ENCODE results near the gene ROR1.

Gene ROR1

DNA sequence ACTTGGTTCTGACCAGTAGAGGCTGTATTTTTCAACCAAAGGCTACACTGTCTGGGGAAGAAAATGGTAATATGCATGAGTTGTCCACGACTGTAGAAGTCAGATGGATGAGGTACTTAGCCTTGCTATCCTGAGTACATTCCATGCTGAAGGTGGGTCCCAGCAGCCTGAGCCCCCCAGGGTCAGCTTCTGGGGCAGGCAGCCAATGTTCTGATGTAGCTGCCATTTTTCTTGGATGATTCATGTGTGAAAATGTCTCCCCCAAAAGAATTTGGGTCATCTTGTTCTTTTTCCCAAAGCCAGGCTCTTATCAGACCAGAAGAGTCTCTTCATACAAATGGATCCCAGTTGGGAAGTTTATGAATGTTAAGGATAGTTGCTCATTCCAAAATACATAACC lies 257.4 kb downstream of the ROR1 start:
- no peak for DNase-seq (ENCODE audit: low read depth)

DNA sequence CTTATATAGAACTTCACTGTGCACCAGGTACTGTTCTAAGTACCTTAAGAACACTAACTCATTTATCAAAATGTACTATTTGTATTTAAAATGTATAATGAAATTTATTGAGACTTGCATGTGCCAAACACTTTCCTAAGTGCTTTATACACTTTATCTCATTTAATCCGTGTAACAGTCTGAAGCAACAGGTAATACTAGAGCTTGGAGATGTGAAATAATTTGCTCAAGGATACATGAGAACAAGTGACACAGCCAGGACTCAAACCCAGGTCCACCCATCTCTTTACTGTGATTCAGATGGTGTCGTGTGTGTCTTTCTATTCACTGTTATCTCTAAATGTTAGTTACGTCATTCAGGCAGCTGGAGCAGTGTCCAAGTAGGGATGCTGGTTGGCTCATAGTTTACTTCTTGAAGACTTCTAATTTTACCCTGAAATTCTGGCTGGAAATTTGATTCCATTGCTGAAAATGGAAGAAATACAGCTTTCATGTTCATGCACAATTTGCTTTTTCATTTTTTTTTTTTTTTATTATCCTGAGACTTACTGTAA lies 259.9 kb downstream of the ROR1 start:
- DNase-seq (ENCODE audit: low read depth): no peak

DNA sequence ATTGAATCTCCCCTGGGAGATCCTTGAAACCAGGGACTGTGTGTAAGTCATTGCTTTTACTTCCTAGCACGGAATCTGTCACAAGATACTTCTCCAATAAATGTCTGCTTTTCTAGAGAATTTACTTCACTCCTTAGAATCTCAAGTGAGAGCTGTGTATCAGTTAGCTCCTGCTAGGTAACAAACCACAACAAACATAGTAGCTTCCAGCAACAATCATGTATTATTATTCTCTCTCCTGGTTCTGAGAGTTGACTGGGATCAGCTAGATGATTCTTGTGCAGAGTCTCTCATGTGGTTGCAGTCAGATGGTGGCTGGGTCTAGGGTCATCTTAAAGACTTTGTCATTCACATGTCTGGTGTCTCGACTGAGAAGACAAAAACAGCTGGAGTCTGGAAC lies 262.7 kb downstream of the ROR1 start:
- DNase-seq (ENCODE audit: low read depth): no peak

DNA sequence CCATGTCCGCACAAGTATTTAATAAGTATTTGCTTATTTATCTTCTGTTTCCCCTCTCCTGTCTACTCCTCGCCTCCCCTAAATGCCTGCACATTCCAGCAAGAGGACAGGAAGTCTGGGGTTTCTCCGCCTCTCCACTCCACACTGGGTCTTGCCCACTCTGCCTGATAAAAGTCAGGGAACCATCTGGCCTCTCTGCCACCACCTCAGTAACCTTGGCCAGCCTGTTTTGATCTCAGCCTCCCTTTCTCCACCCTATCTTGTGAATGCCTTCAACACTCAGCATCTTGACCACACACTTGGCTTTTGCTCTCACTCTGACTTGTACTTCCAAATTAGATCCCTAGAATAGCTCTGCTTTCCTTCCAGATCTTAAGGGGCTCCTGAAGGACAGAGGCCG lies 264.3 kb downstream of the ROR1 start:
- DNase-seq (ENCODE audit: low read depth): no peak

DNA sequence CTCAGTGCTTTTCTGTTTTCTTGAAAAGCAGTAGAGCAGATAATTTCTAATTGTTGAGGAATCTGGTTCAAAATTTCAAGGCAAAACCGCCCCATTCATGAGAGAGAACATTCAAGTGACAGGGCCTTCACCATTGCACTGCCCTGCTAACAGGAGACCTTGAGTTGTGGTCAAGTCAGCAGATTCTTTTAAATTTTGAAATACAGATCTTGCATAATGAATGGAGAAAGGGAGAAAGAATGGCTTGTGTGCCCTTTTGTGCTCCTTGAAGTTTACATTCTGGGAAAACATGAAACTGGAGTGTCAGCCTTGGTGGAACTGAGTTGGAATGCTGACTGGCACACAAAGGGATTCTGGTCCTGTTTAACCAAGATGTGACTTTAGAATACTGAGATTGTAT lies 265.1 kb downstream of the ROR1 start:
- DNase-seq (ENCODE audit: low read depth): no peak

DNA sequence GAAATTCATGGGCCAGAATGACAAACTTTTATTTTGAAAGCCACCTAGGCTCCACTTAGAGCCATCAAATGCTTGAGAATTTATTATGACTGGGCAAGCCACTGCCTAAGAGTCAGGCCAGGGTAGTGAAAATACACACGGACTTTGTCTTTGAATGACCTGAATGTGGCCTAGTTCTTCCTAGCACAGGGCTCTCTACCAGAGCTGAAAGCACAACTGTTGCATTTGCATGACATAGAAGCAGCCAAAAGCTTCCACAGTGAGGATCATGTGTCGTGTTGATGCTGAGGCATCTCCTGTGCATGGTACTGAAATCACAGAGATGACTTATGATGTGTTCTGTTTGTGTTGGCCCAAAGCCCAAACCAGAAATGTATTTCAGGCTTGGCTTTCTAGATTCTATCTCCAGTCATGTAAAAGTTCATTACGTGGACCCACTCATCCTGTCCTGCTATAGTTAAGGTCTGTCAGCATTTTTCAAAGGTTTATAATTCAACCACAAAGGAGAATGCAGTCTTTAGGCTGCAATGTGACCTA lies 265.6 kb downstream of the ROR1 start:
- DNase-seq (ENCODE audit: low read depth): peak; percentile 97

DNA sequence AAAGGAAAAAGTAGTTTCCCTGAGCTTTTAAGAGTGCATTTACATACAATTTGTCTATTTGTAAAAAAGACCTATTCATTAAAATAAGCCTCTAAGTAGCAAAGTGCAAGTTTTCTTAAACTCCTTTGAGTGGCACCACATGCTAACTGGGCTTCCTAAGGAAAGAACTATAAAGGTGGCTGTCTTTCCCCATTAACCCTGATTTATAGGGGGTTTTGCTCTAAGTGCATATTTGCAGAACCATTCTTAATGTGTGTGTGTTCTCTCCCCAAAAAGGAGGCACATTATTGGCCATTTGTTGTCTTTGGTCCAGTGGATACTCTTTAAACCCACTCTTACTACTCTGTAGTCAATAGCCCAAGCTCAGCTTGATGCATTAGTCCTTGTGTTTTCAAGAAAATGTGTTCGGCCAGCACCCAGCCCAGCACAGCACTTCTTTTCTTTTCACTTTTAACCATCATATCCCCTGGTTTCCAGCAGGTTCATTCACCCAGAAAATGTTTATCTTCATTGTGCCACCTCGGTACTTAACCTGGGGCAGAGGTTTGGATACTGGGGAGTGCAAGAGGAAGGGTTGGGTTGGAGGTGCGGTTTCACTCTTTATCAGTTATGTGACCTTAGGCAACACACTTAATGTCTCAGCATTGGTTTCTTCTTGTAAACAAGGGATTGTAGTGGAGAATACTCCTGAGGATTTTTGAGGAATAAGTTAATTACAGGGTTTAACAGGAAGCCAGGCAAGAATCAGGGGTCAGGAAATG lies 267.7 kb downstream of the ROR1 start:
- no peak for DNase-seq (ENCODE audit: low read depth)

DNA sequence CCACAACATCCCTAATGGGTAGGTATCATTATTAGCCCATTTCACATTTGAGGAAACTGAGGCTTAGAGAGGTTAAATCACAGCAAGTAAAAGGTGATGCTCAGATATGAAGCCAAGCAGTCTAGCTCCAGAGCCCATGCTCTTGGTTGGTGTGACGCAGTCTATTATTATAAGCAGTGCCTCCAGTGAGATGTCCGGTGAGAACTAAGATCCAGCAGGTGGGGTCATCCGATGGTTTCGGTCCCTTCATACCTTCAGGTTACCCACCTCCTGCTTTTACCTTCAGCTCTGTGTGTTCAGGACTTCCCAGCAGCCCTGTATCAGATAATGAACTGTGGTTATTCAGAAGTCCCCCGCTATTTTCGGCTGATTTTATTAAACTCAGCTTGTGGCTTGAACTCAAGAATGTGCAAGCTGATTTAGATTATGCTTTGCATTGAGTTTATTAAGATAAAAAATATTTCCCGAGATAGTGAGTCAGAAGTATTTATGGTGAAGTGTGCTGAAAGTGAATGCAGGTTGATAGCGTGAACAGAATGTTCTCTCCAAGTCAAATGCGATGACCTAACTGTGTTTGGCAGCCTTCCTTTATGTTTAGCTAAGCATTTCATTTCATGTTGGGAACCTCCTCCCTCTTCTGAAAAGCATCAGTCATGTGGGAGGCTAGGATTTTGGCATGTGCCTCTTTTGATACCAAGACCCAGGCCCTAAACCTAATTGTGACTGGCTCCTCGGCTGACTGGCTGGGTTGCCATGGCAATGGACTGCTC lies 268.7 kb downstream of the ROR1 start:
- DNase-seq (ENCODE audit: low read depth): peak; percentile 92

DNA sequence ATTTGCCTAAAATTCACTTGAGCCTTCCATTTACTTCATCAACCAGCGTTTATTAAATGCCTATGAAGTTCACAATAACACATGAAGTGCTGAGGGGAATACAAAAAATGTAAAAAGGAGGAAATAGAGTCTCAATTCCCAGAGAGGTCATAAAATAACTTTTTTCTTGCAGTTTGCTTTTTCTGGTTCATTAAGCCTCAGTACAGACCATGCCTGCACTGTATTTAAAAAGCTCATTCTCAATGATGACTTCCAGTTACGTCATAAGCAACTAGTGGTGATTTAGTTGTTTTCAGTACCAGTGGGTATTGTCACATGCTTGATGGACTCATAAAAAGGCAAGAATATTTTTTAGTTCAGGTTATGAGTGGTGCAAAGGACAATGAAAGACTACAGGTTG lies 269.5 kb downstream of the ROR1 start:
- DNase-seq (ENCODE audit: low read depth): no peak

DNA sequence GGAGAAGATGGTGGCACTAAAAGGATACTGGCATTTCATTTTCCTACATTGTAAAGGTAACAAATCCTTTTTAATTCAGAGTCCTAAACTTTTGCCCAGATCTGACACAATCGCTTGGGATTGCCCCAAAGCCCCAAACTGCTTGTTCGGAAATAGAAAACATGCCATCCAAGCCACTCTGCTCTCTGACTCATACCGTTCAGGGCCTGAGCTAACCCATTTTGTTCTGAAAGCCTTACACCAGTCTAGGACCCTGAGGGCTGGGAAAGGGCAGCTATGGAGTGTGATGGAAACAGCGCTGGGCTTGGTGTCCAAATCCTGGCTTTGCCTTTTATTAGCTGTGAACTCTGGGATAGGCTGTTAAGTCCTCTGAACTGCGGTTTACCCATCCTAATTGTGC lies 270.2 kb downstream of the ROR1 start:
- peak; percentile 25 for DNase-seq (ENCODE audit: low read depth)

DNA sequence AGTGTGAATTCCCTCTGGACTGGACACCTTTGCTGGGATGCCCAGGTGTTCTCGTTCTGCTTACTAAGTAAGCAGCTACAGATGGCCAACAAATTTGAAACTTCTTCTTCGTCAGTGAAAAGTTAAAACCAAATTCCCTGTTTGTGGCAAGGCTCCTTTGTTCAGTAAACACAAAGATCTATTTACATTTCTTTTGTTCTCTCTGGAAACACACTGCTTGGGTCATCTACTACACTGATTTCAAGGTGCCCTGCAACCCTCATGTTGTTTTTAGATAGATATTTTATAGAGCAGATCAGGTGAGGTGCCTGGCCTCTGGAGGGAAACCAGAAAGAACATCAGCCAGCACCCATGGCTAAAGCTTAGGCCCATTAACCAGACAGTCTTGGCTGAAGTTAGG lies 272.4 kb downstream of the ROR1 start:
- no peak for DNase-seq (ENCODE audit: low read depth)

DNA sequence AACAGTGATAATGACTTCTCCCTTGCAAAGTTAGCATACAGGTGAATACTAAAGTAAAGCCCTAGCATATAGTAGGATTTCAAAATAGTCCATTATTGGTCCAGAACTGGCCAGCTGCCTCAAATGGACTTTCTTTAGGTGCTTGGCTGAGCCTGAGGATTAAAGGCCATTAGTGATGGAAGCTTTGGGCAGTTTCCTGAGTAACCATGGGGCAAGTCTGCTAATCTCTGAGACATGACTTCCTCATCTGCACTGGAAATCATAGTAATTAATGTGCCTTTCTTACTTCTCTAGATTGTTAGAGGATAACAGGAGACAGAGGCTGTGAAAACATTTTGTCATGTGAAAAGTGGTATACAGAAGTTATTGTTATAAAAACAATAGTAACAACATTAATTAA lies 273.1 kb downstream of the ROR1 start:
- no peak for DNase-seq (ENCODE audit: low read depth)

DNA sequence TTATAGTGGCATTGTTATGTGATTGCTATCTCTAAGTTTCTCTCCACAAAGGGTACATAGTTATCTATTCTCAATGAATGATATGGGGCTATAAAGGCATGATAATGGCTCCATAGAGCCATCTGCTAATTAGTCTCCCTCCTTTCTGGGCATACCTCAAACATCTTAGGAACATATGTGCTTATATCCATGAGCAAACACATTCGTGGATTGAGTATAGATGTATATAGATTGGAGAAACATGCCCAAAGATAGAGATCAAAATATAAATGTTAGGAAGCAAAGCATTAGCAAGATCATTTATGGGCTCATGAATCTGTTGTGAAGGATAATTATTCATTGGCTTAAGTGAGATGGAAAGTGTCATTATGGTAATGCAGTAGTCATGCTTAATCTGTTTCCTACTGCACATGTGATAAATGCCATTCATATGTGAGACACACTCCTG lies 273.8 kb downstream of the ROR1 start:
- no peak for DNase-seq (ENCODE audit: low read depth)

DNA sequence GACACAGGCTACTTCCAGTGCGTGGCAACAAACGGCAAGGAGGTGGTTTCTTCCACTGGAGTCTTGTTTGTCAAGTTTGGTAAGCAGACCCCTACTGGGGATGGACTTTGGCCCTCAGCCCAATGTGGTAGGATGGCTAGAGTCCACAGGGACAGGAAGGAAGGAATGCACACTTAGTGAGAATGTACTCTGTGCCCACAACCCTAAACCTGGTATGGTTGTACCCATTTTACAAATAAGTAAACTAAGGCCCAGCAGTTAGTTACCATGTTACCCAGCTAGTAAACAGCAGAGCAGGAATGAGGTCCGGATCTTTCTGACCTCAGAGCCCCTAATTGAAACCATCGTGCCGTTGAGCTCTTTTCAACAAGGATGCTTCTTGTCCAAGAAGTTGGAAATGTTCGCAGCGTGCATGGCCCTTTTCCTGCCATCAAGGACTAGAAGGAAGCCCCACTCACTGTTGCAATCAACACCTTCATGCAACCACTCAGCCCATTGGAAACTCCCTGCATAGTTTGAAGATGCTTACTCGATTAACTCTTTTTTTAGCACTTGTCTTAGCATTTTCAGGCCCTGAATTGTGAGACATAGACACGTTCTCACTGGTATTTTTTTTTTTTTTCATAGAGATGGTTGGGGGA lies 276.2 kb downstream of the ROR1 start:
- DNase-seq (ENCODE audit: low read depth): no peak

DNA sequence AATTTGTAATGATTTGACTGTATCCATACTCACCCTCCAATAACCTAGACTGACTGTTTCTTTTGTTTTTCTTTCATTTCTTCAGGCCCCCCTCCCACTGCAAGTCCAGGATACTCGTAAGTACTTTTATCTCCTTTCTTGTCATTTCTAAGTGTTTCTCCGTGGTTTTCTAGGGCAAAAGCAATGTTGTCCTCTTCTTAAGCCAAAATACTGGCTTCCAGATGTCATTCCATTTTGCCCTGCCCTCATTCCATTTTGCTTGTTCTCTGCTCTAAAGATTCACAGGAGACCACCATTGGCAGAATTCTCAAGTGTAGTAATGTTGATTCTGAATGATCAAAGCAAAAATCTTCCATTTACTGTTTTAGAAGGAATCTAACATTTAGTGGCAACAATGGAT lies 276.8 kb downstream of the ROR1 start:
- DNase-seq (ENCODE audit: low read depth): no peak

DNA sequence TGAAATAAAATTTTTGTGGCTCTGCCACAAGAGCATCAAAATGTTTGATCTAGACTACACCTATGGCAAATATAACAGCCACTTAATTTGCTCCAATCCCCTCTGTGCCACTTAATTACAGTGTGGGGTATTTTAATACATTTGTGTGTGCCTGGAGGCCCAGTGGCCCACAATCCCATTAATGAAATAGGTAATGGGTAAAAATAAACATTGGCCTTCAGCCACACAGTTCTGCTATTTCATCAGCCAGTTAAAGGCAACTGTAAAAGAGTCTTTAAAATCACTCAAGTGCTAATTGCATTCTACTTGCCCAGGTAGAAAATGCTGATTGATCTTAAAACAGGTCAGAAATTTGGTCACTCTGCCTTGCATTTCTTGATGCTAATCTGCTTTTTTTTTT lies 278.0 kb downstream of the ROR1 start:
- DNase-seq (ENCODE audit: low read depth): no peak

DNA sequence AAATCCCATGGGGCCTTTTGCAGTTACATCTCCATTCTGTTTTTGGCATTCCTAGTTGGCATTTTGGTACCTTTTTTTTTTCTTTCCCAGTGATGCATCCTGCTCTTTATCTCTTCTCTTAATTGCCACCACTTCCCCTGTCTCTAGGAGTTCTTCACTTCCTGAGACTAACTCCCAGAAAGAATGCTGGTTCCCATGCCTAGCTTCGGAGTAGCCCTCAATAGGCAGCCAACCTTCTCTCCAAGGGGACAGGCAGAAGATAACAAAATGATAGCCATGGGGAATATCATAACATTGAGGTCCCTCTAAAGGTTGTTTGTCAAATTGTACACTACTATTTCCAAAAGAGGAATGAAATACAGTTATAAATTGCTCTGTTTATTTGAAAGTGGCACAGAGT lies 279.0 kb downstream of the ROR1 start:
- no peak for DNase-seq (ENCODE audit: low read depth)

DNA sequence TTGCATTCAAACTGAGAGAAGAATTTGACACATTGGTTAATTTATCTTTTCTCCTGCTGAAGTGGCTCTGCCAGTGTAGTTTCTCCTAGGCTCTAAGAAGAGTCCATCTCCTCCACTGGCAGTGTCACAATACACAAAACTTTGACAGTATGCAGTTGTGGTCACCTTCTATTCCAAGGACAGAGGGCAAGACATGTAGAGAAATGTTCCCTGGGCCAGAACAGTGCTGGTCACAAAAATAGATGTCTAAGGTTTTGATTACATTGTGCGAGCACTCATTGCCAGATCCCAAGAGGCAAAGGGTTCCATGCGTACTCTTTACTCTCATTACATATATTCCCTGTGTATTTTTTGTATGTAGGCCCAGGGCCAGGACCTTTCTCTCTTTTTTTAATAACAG lies 281.5 kb downstream of the ROR1 start:
- DNase-seq (ENCODE audit: low read depth): no peak

DNA sequence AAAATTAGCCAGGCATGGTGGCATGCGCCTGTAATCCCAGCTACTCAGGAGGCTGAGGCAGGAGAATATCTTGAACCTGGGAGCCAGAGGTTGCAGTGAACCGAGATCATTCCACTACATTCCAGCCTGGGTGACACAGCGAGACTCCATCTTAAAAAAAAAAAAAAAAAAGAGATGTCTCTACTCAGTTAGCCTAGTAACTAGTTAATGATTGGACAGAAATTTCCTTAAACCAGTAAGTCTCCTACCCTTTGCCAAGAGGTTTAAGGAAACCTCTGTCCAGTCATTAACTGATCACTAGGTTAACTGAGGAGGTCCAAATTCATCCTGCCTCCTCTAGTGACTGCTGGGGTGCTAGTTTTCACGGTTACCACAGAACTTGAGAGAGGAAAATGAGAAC lies 285.7 kb downstream of the ROR1 start:
- DNase-seq (ENCODE audit: low read depth): no peak

DNA sequence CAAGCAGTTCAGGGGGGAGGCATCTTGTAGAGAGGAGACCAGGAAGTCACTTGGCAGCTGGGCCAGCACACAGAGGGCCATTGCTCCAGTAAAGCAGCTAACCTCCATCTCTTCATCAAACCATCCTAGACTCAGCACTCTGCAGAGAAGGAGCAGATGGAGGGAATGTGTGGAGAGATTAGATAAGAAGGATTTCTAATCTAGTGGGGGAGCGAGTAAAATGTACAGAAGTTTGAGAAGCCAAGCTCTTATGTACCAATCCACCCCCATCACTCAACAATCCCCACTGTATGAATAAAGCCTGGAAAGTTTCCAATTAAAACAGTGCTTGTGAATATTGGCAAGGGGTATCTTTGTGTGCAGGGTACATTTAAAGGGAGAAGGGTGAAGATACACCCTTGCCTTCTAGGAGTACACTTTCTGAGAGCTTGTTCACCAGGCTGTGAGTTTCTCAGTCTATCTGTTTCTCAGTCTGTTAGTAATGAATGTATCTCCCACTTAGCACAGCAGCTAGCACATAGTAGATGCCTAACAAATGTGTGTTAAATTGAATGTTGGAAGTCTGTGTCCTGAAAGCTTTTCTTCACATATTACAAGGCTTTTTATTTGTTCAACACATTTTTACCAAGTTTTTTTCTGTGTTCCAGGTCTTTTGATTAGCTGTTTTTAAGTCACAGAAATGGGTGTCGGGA lies 286.9 kb downstream of the ROR1 start:
- DNase-seq (ENCODE audit: low read depth): no peak

DNA sequence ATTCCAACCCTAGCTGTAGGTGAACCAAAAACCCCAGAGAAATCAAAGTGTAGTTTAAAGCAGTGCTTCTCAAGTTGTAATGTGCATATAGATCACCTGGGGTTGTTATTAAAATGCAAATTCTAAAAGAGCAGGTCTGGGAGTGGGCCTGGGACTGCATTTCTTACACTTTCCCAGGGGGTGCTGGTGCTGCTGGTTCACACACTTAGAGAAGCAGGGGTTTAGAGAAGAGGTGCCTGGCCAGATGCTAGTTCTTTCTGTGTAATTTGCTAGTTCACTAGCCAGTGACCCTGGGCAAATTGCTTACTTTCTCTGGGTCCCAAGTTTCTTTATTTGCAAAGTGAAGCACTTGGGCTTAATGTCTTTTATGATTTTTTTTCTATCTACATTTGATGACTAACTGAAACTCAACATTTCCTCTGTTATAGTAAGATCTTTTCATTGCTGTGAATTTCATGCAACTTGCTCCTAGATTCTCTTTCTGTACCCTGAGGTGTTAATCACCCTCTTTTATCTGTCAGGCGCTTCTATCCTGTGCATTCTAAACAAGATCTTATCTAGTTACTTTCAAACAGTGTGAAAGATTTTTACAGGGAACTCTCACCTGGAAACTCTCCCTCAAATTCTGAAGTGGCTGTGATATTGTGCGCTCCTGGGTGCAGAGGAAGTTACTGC lies 287.8 kb downstream of the ROR1 start:
- DNase-seq (ENCODE audit: low read depth): no peak

Data from HS-5 (cell line).